ENCODE results near the gene GLT1D1. TPM values are rescaled to one million over a fixed set of nuclear protein-coding genes. Genes with fewer than 3 reads are reported as not detected.

Gene GLT1D1
- total and polyA plus RNA-seq, 2 experiments from 2014 or later = 1.4 to 4.4 TPM

- no peak for ATAC-seq
- Mint-ChIP-seq H3K4me3 (no peak overlapping the region), H3K27me3 (ENCODE audit: insufficient read depth, low read depth, poor library complexity) (no peaks in the 10 kb centered on the region), H3K9me3 (peaks cover 63% of the 10 kb centered on the region), H3K4me1 (no peaks in the 10 kb centered on the region), H3K27ac (no peak overlapping the region), H3K36me3 (ENCODE audit: low read depth) (peaks cover 33% of the 10 kb centered on the region)
- DNase-seq (ENCODE audit: low spot score) = no peak
- H3K9me2 ChIP-seq (ENCODE audit: insufficient read depth) = no peaks in the 10 kb centered on the region
- no peaks in the 10 kb centered on the region for H3F3A ChIP-seq (replicated peaks; ENCODE audit: low read depth)
- no peak overlapping the region for H3K4me2 ChIP-seq
- no peaks in the 10 kb centered on the region for H3K27me3 ChIP-seq (ENCODE audit: insufficient read depth)
- H3K4me1 ChIP-seq (ENCODE audit: insufficient read depth) = no peaks in the 10 kb centered on the region
- no peaks in the 10 kb centered on the region for H4K20me1 ChIP-seq (replicated peaks; ENCODE audit: insufficient read depth)
- no peak overlapping the region for H2AFZ ChIP-seq
- no peak overlapping the region for H3K4me3 ChIP-seq
- peaks cover 16% of the 10 kb centered on the region for H3K36me3 ChIP-seq (ENCODE audit: insufficient read depth)
- H3K27ac ChIP-seq (ENCODE audit: low read depth) = no peak overlapping the region
- H3K79me2 ChIP-seq (replicated peaks; ENCODE audit: insufficient read depth) = no peaks in the 10 kb centered on the region
- no peak for TF ChIP-seq POLR2AphosphoS5 (IDR thresholded peaks at IDR 0.05; ENCODE audit: low read depth)
- TF ChIP-seq ZNF331 (CRISPR knock-in tag; IDR thresholded peaks at IDR 0.05; ENCODE audit: low read depth) = no peak
- no peak for TF ChIP-seq EZH2 (IDR thresholded peaks at IDR 0.05; ENCODE audit: low read depth, unreplicated experiment)
- no peak for TF ChIP-seq NANOG (IDR thresholded peaks at IDR 0.05; ENCODE audit: borderline replicate concordance)
- no peak for TF ChIP-seq STAT1 (IDR thresholded peaks at IDR 0.05; ENCODE audit: unreplicated experiment)
- no peak for TF ChIP-seq ZNF462 (CRISPR knock-in tag; IDR thresholded peaks at IDR 0.05)
- no peak for TF ChIP-seq ZNF114 (CRISPR knock-in tag; IDR thresholded peaks at IDR 0.05)
Observed at GRCh38 chr12:128879898-128880764, 26.9 kb downstream of the GLT1D1 start.
